Testis (tissue), 2 donors: ENCODE results near the gene DLG5.

ENCODE experiments used
- POLR2A ChIP-seq: fragments of 450-650 bp; IDR thresholded peaks from one replicate; pipeline ENCODE4 v1.6.1; 2017; ENCODE audit warnings: antibody characterized with exemption, mild to moderate bottlenecking, moderate library complexity
- TF ChIP-seq, protein P1 (sequence below), 3 experiments: fragments of 450-650 bp in 2 of 3; fragments of 200-600 bp in 1 of 3; sonication (generic) in 1 of 3; IDR thresholded peaks; one replicate each; pipeline ENCODE4 v1.5.1; 2016 to 2019; ENCODE audit warnings: antibody characterized with exemption in 3 of 3, mild to moderate bottlenecking in 2 of 3, moderate library complexity in 1 of 3

DNA sequence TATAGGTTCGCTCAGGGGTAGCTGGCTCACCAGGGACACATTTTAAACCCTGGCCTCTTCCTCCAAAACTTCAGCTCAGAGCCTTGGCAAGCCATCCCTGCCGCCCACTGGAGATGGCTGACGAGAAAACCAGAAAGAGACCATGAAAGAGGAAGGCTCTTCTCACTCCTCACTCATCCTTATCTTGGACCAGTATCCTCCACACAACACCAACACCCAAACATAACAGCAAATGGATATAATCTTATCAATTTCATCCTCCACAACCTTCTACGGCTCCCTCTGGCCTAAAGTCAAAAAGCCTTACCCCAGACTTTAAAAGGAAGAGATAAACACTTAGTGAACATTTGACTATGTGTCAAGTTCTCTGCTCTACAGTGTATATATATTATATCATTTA is 26.9 kb downstream of the DLG5 start:
- TF ChIP-seq, protein P1, sequence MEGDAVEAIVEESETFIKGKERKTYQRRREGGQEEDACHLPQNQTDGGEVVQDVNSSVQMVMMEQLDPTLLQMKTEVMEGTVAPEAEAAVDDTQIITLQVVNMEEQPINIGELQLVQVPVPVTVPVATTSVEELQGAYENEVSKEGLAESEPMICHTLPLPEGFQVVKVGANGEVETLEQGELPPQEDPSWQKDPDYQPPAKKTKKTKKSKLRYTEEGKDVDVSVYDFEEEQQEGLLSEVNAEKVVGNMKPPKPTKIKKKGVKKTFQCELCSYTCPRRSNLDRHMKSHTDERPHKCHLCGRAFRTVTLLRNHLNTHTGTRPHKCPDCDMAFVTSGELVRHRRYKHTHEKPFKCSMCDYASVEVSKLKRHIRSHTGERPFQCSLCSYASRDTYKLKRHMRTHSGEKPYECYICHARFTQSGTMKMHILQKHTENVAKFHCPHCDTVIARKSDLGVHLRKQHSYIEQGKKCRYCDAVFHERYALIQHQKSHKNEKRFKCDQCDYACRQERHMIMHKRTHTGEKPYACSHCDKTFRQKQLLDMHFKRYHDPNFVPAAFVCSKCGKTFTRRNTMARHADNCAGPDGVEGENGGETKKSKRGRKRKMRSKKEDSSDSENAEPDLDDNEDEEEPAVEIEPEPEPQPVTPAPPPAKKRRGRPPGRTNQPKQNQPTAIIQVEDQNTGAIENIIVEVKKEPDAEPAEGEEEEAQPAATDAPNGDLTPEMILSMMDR (IDR thresholded peaks at IDR 0.05): no peak
- TF ChIP-seq POLR2A: no peak
